Glomerular endothelial cell (primary cell): ENCODE measurements around the gene HSD3B1. TPM values are rescaled to one million over a fixed set of nuclear protein-coding genes. Genes with fewer than 3 reads are reported as not detected.
"Not testable (repeated sequence)": the region's sequence is repeated elsewhere in the genome, so short reads cannot be mapped to it uniquely, and the experiment has no call there.

Source experiments
- DNase-seq: peaks from one replicate; pipeline ENCODE4 v3.0.0-alpha.2; 2011; ENCODE audit warnings: low read depth, low spot score; ENCODE audit errors: extremely low read depth
- total RNA-seq: library from RNA; depleted of rRNA; stranded (reverse); fragments of >200 nt; gene quantifications from 2 replicates; pipeline ENCODE4 v1.2.3, GENCODE V29; 2015

HSD3B1 gene
- total RNA-seq, 1 donor from 2014 or later, result not detected

DNA sequence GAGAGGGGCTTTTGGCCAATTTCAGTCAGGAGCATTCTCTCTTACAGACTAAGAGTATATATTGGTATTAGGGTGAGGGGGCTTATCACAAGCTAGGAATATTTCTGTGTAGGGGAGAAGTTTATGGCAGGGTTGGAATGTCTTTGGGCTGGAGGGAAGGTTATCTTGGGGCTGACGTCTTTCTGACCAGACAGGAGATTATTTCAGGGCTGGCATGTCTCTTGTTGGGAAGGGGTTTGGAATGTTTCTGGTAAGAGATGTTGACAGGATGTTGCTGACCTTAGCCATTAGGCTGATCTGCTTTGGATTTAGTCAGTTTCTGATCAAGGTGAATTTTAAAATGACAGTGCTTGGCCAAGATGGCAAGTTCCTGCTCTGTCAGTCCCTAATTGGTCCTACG, 17.8 kb upstream of the HSD3B1 start:
- DNase-seq, result no peak

GRCh38 chr1:119490925-119491324, 16.1 kb upstream of the HSD3B1 start:
- no peak for DNase-seq

- no peak for DNase-seq
Measured at GRCh38 chr1:119492763-119493162, 14.2 kb upstream of the HSD3B1 start.

DNA sequence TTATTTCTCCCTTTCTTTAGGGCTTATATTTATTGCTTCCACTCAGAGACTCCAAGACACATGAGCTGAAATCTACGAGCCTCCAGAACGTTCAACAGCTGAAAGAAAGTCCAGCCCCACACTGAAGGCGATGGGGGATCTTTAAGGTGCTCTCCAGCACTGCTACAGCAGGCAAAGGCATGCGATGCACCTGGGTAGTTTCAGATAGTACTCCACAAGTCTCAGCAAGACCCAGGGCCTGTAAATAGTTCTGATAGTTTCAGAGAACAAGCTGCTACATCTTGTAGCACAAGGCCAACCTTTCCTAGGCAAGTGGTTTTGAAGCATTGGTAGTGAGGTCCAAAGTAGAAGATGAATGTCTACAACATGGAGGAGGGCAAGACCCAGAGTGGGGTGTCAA, 2.2 kb upstream of the HSD3B1 start:
- DNase-seq, result no peak

DNA sequence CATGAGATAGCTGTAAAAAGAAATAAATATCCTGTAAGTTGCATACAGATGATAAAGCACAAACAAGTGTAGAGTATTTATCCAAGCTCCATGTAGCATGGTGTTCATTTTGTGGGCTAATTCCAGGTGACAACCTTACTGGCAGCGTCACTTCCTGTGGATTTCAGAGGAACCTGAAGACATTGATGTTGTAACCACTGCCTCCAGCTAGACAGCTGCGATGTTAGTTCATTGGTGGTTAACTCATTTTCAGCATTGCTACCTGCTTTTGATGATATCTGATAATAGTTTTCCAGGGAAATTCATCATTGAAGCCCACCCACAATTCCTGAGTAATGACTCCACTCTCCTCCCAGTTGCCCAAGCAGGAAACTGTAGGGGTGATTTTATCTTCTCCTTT, 3.0 kb downstream of the HSD3B1 start:
- DNase-seq, result no peak

GRCh38 chr1:119515221-119515620, 8.2 kb downstream of the HSD3B1 start:
- no peak for DNase-seq

DNA sequence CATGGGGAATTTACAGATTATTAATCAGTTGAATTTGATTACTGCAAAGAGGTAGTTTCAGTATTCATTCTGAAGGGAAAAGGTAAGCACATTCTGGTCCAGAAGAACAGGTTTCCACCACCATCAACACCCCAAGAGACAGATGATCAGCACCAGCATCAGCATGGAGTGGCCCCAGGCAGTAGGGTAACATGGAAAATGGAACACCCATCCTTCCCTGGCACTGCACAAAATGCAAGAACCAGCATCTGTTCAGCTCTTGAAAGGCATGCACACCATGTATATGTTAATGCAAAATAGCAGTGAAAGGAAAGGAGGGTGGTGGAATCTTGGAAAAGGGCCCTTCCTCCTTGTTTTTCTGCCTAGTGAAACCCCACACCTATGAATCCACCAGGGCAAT, 9.2 kb downstream of the HSD3B1 start:
- no peak for DNase-seq

DNA sequence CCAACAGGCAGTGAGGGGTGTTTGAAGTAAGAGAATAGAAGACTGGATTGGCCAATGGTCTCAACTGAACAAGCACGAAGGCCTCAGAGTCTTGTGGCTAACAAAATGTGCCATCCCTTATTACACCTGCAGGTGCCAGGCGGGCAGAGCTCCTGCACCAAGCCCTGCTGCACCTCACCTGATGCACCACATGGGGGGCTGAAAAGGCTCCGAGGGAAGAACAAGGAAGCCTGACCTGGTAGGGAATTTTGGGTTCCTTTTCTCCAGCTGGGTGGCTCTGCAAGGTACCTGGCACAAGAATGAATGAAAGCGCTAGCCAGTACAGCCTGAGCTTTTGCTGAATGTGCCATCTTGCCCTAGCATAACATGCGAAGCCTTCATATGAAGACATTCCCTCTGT, 9.7 kb downstream of the HSD3B1 start:
- DNase-seq, result no peak

- not testable (repeated sequence) for DNase-seq
Measured at GRCh38 chr1:119517667-119518066, 10.7 kb downstream of the HSD3B1 start.

- no peak for DNase-seq
Measured at GRCh38 chr1:119531606-119532323, 24.8 kb downstream of the HSD3B1 start.

DNA sequence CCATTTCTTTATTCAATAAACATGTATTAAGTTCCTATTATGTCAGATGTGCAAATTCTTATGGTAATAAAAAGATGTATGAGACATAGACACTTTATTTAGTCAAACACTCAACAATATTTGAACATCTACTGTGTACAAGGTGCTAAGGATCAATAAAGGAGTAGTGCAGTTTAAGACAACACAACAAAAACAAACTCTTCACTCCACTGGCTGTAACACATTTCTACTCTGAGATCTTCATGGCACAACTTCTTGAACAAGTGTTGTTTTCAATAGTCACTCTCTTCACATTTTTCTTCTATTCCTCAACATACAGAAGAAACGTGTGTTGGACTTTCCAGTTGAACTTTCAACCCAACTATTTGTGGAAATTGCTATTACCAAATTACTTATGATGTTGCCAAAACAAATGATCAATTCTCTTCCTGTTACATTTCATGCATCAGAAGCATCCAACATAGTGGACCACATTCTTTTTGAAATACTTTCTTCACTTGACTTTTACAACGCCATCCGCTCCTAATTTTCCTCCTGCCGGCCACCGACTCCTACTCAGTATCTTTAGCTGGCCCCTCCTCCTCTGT, 25.4 kb downstream of the HSD3B1 start:
- no peak for DNase-seq

- no peak for DNase-seq
Measured at GRCh38 chr1:119535381-119535780, 28.4 kb downstream of the HSD3B1 start.

- DNase-seq, result no peak
Measured at GRCh38 chr1:119537966-119538365, 31.0 kb downstream of the HSD3B1 start.

DNA sequence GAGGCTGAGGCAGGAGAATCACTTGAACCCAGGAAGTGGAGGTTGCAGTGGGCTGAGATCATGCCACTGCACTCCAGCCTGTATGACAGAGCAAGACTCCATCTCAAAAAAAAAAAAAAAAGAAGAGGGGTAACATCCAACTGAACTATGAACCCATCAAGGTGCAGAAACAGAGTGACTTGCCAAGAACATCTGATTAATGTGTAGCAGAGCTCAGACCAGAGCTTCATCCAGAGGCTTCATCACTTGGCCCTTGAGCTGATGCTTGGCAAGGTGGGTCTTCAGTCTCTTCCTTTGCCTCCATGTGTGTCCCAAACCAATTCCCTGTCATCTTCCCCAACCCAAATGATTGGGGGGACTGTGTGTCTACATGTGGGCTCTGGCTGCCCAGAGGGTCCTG, 32.6 kb downstream of the HSD3B1 start:
- no peak for DNase-seq

DNA sequence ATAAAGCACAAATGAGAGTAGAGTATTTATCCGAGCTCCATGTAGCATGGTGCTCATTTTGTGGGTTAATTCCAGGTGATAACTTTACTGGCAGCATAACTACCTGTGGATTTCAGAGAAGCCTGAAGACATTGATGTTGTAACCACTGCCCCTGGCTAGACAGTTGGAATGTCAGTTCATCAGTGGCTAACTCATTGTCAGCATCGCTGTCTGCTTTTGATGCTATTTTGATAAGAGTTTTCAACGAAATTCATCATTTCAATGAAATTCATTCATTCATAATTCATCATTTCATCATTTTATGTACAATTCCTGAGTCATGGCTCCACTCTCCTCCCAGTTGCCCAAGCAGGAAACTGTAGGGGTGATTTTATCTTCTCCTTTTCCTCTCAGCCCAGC, 34.4 kb downstream of the HSD3B1 start:
- DNase-seq, result no peak

- no peak for DNase-seq
Measured at GRCh38 chr1:119542492-119542946, 35.5 kb downstream of the HSD3B1 start.

- DNase-seq, result no peak
Measured at GRCh38 chr1:119544165-119544762, 37.3 kb downstream of the HSD3B1 start.

GRCh38 chr1:119546641-119547040, 39.6 kb downstream of the HSD3B1 start:
- DNase-seq, result no peak

DNA sequence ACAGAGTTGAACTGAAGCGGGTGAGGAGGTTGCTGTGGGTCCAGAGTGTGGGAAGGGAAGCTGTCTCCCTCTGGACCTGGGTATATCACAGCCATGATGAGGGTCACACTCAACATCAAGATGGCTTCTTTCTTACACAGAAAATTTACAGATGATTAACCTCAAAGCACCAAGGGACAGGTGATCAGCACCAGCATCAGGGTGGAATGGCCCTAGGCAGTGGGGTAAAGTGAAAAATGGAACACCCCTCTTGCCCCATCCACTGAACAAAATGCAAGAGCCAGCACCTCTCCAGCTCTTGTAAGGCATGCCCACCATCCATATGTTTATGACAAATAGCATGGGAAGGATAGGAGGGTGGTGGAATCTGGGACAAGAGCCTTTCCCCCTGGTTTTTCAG, 40.3 kb downstream of the HSD3B1 start:
- no peak for DNase-seq

DNA sequence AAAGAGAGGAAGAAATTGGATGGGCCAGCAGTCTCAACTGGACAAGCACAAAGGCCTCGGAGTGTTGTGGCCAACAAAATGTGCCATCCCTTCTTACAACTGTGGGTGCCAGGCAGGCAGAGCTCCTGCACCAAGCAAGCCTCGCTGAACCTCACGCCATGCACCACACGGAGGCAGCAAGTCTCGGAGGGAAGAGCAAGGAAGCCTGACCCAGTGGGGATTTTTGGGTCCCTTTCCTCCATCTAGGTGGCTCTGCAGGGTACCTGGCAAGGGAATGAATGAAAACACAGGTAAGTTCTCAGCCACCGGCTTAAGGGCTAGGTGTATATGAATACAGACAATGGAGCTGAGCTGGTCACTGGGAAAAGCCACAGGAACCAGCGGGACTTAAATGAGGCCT, 40.8 kb downstream of the HSD3B1 start:
- DNase-seq, result no peak

- peak; percentile 36 for DNase-seq
Measured at GRCh38 chr1:119549719-119550132, 42.7 kb downstream of the HSD3B1 start.

DNA sequence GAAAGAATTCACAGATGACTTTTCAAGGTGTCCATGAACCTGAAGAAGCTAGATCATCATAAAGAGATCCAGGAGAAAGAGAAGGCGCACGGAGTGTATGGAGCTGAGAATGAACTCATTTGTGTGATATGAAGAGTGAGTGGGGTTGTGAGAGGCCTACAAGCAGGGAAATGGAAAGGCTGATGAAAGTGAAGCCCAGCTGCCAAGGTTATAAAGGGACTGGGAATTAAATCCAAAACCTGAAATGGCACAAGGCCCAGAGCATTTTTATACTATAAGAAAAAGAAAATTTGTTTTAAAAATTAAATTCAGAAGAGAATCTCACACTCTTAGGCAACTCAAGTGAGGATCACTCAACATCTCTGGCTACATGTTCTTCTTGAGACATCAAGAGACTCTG, 43.4 kb downstream of the HSD3B1 start:
- DNase-seq, result no peak
